ENCODE data around the gene SFXN4. TPM values are rescaled to one million over a fixed set of nuclear protein-coding genes. Genes with fewer than 3 reads are reported as not detected.

Gene SFXN4
- total and polyA plus RNA-seq, 2 experiments from 2014 or later, result 13.1 to 17.6 TPM

DNA sequence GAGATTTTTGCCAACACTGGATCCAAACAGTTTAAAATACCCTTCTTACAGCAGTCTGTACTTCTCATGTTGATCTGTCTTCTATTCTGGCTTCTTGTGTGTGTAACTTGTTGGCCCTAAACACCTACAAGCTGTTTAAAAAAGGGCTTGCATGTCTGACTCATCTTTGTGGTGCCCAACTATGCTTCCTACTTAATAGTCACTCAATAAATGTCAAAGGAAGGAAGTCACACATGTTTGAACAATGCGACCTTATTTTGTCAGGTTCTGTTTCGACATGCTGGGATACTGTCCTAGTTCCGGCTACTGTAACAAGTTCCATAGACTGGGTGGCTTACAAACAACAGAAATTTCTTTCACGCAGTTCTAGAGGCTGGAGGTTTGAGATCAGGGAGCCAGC lies 32.4 kb upstream of the SFXN4 start:
- no peaks in the 10 kb centered on the region for H3K36me3 ChIP-seq (ENCODE audit: low read depth)
- H3K27ac ChIP-seq, result peak overlapping the region; percentile 41
- H3K9me2 ChIP-seq (ENCODE audit: insufficient read depth), result no peaks in the 10 kb centered on the region
- 25 to 30% methylated on average over 4 of the region's 4 CpGs for WGBS, 2 experiments (ENCODE audit: low coverage in 1 of 2, low lambda C conversion rate in 2 of 2, missing lambda C conversion rate in 2 of 2)
- H3K79me2 ChIP-seq (ENCODE audit: insufficient read depth), result no peaks in the 10 kb centered on the region
- H4K20me1 ChIP-seq (ENCODE audit: insufficient read depth), result no peaks in the 10 kb centered on the region
- no peak overlapping the region for H2AFZ ChIP-seq
- peak; percentile 82; the same call in 1 of the 2 replicates for TF ChIP-seq EZH2phosphoT487 (IDR thresholded peaks at IDR 0.05; ENCODE audit: insufficient read depth, low read depth)
- TF ChIP-seq EZH2 (IDR thresholded peaks at IDR 0.05; ENCODE audit: insufficient read depth, poor library complexity, severe bottlenecking), result no peak
- no peaks in the 10 kb centered on the region for H3K9me3 ChIP-seq (ENCODE audit: low read depth)
- H3F3A ChIP-seq (ENCODE audit: insufficient read depth), result peaks cover 21% of the 10 kb centered on the region
- DNase-seq, result peak; percentile 86
- 0 out of 2 replicates have a peak overlapping the region, but pooled peaks have one; percentile 8 for H3K9ac ChIP-seq
- no peak overlapping the region for H3K4me3 ChIP-seq
- H3K4me1 ChIP-seq (ENCODE audit: insufficient read depth), result peaks cover 18% of the 10 kb centered on the region
- peak overlapping the region; percentile 32 for H3K4me2 ChIP-seq (ENCODE audit: unreplicated experiment)
- in situ Hi-C loops (cut with MboI), result loop anchor here (10.0 kb wide), 1 partner anchor 227 kb away; no protein-coding TSS in a partner anchor
- H3K27me3 ChIP-seq (replicated peaks; ENCODE audit: insufficient read depth), result no peaks in the 10 kb centered on the region

DNA sequence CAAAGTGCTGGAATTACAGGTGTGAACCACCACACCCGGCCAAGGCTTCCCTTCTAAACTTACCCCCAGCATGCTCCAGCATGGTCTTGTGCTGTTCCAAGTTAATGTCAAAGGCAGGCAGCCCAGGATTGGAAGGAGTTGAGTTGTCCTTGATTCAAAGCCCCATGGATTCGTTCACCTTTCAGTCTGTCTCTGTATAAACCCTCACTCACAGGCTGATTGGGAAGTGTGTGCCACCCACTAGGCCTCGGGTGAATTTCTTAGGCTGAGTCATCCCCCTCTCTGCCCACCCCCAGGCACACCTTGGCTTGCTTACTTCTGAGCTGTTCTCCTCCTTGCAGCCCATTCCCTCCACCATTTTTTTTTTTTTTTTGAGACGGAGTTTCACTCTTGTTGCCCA lies 26.4 kb upstream of the SFXN4 start:
- WGBS, 2 experiments (ENCODE audit: low coverage in 1 of 2, low lambda C conversion rate in 2 of 2, missing lambda C conversion rate in 2 of 2), result 89 to 95% methylated on average over 4 of the region's 4 CpGs
- in situ Hi-C loops (cut with MboI), result loop anchor here (10.0 kb wide), 1 partner anchor 233 kb away; no protein-coding TSS in a partner anchor
- no peak overlapping the region for H2AFZ ChIP-seq

DNA sequence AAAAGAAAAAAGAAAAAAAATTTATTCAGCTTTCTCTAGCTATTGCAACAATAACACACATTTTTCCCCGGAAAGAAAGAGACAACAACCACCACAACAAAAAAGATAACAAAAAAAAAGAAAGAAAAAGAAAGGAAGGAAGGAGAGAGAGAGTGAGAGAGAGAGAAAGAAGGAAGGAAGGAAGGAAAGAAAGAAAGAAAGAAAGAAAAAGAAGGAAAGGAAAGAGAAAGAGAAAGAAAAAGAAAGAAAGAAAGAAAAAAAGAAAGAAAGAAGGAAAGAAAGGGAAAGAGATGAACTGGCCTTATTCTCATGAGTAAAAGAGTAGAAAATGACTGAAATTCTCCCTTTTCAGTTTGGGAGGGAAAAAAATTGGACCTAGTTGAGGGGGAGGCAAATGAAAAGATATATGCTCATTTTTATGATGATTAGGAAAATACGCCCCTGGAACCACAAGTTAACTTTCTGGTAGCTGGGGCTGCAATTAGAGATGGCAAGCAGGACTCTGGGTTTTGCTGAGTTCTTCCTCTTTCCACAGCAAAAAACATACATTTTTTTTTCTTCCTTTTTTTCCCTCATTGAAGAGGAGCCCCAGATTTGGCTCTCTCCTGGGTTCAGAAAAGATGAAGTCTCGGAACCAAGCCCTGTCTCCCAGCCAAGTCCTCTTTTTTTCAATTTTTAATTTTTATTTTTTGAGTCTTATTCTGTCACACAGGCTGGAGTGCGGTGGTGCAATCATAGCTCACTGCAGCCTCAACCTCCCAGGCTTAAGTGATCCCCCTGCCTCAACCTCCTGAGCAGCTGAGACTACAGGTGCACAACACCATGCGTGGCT lies 25.7 kb upstream of the SFXN4 start:
- Histone ChIP-seq H3K4me1 (ENCODE audit: insufficient read depth) (peaks cover 17% of the 10 kb centered on the region), H3K4me3 (0 out of 2 replicates have a peak overlapping the region, but pooled peaks have one; percentile 2), H3K27ac (peak overlapping the region; percentile 67), H3K36me3 (ENCODE audit: low read depth) (no peaks in the 10 kb centered on the region), H3K79me2 (ENCODE audit: insufficient read depth) (no peaks in the 10 kb centered on the region), H3K9ac (peak overlapping the region; percentile 8; the same call in 1 of the 2 replicates), H2AFZ (0 out of 2 replicates have a peak overlapping the region, but pooled peaks have one; percentile 7), H3K9me2 (ENCODE audit: insufficient read depth) (no peaks in the 10 kb centered on the region), H3K4me2 (ENCODE audit: unreplicated experiment) (peak overlapping the region; percentile 58), H3K9me3 (ENCODE audit: low read depth) (no peaks in the 10 kb centered on the region), H4K20me1 (ENCODE audit: insufficient read depth) (no peaks in the 10 kb centered on the region), H3K27me3 (replicated peaks; ENCODE audit: insufficient read depth) (no peaks in the 10 kb centered on the region), H3F3A (ENCODE audit: insufficient read depth) (peaks cover 21% of the 10 kb centered on the region)
- 51 to 55% methylated on average over 5 of the region's 5 CpGs for WGBS, 2 experiments (ENCODE audit: low coverage in 1 of 2, low lambda C conversion rate in 2 of 2, missing lambda C conversion rate in 2 of 2)
- in situ Hi-C loops (cut with MboI), result loop anchor here (10.0 kb wide), 1 partner anchor 234 kb away; no protein-coding TSS in a partner anchor
- DNase-seq, result no peak
- TF ChIP-seq EZH2phosphoT487 (IDR thresholded peaks at IDR 0.05; ENCODE audit: insufficient read depth, low read depth) (no peak), EZH2 (IDR thresholded peaks at IDR 0.05; ENCODE audit: insufficient read depth, poor library complexity, severe bottlenecking) (no peak)

More for the DNA sequence above, 26.4 kb upstream of the SFXN4 start:
- H3K27ac ChIP-seq, result no peak overlapping the region
- no peak for DNase-seq
- no peaks in the 10 kb centered on the region for H3K36me3 ChIP-seq (ENCODE audit: low read depth)
- no peaks in the 10 kb centered on the region for H3K79me2 ChIP-seq (ENCODE audit: insufficient read depth)
- peaks cover 21% of the 10 kb centered on the region for H3F3A ChIP-seq (ENCODE audit: insufficient read depth)
- no peaks in the 10 kb centered on the region for H4K20me1 ChIP-seq (ENCODE audit: insufficient read depth)
- no peak overlapping the region for H3K4me3 ChIP-seq
- peaks cover 17% of the 10 kb centered on the region for H3K4me1 ChIP-seq (ENCODE audit: insufficient read depth)
- H3K4me2 ChIP-seq (ENCODE audit: unreplicated experiment), result no peak overlapping the region
- no peak for TF ChIP-seq EZH2 (IDR thresholded peaks at IDR 0.05; ENCODE audit: insufficient read depth, poor library complexity, severe bottlenecking)
- no peak for TF ChIP-seq EZH2phosphoT487 (IDR thresholded peaks at IDR 0.05; ENCODE audit: insufficient read depth, low read depth)
- no peaks in the 10 kb centered on the region for H3K9me2 ChIP-seq (ENCODE audit: insufficient read depth)
- no peak overlapping the region for H3K9ac ChIP-seq
- no peaks in the 10 kb centered on the region for H3K9me3 ChIP-seq (ENCODE audit: low read depth)
- no peaks in the 10 kb centered on the region for H3K27me3 ChIP-seq (replicated peaks; ENCODE audit: insufficient read depth)

DNA sequence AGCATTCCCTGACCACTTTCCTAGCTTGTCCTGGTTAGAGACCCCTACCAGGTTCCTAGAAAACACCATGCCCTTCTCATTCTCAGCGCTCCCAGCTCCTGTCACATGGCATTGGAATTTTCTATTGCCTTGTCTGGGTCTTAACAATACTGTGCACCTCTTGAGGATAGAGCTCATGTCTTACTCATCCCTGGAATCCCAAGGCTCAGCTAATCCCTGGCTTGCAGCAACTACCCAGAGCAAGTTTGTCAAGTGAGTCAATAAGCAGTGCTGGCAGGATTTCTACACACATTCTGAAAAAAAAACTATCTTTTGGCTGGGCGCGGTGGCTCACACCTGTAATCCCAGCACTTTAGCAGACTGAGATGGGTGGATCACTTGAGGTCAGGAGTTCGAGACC lies 24.8 kb upstream of the SFXN4 start:
- peaks cover 17% of the 10 kb centered on the region for H3K4me1 ChIP-seq (ENCODE audit: insufficient read depth)
- peak overlapping the region; percentile 67 for H3K27ac ChIP-seq
- WGBS, 2 experiments (ENCODE audit: low coverage in 1 of 2, low lambda C conversion rate in 2 of 2, missing lambda C conversion rate in 2 of 2), result 23 to 25% methylated on average over 4 of the region's 4 CpGs
- no peaks in the 10 kb centered on the region for H3K9me3 ChIP-seq (ENCODE audit: low read depth)
- no peaks in the 10 kb centered on the region for H3K27me3 ChIP-seq (replicated peaks; ENCODE audit: insufficient read depth)
- 0 out of 2 replicates have a peak overlapping the region, but pooled peaks have one; percentile 2 for H3K4me3 ChIP-seq
- no peaks in the 10 kb centered on the region for H4K20me1 ChIP-seq (ENCODE audit: insufficient read depth)
- peak overlapping the region; percentile 58 for H3K4me2 ChIP-seq (ENCODE audit: unreplicated experiment)
- no peaks in the 10 kb centered on the region for H3K9me2 ChIP-seq (ENCODE audit: insufficient read depth)
- DNase-seq, result peak; percentile 98
- H3F3A ChIP-seq (ENCODE audit: insufficient read depth), result peaks cover 21% of the 10 kb centered on the region
- peak overlapping the region; percentile 8; the same call in 1 of the 2 replicates for H3K9ac ChIP-seq
- in situ Hi-C loops (cut with MboI), result loop anchor here (10.0 kb wide), 1 partner anchor 234 kb away; no protein-coding TSS in a partner anchor
- TF ChIP-seq EZH2 (IDR thresholded peaks at IDR 0.05; ENCODE audit: insufficient read depth, poor library complexity, severe bottlenecking) (no peak), EZH2phosphoT487 (IDR thresholded peaks at IDR 0.05; ENCODE audit: insufficient read depth, low read depth) (no peak)
- 0 out of 2 replicates have a peak overlapping the region, but pooled peaks have one; percentile 7 for H2AFZ ChIP-seq
- H3K79me2 ChIP-seq (ENCODE audit: insufficient read depth), result no peaks in the 10 kb centered on the region
- H3K36me3 ChIP-seq (ENCODE audit: low read depth), result no peaks in the 10 kb centered on the region
